ENCODE results near the gene MYH7. TPM values are rescaled to one million over a fixed set of nuclear protein-coding genes. Genes with fewer than 3 reads are reported as not detected.

The MYH7 gene
- total and polyA plus RNA-seq, 4 donors, result 0.02 to 0.42 (median 0.04) TPM

GRCh38 chr14:23372509-23372908 lies 63.0 kb downstream of the MYH7 start, which contains the start of gene IL25:
Gene IL25 (plus strand): TSS chr14:23372809.
- TF ChIP-seq HNF4A (conservative IDR thresholded peaks at IDR 0.05), result no peak
- H3K27ac ChIP-seq (ENCODE audit: low read depth in 1 of 2, low read length in 2 of 2), result no peak within 1 kb of the TSS
- H3K4me1 ChIP-seq (ENCODE audit: control insufficient read depth in 4 of 4, insufficient read depth in 4 of 4, low read length in 3 of 4), result no peaks in the 10 kb centered on the region
- no peaks in the 10 kb centered on the region for H3K27me3 ChIP-seq (ENCODE audit: control insufficient read depth in 4 of 4, insufficient read depth in 4 of 4, low read length in 3 of 4)
- H3K4me3 ChIP-seq (ENCODE audit: low read depth in 1 of 3, low read length in 3 of 3), result no peak within 1 kb of the TSS
- H3K36me3 ChIP-seq (ENCODE audit: control insufficient read depth in 4 of 4, insufficient read depth in 3 of 4, low read depth in 1 of 4, low read length in 3 of 4), result no peaks in the 10 kb centered on the region
- DNase-seq (ENCODE audit: low spot score), result no peak
- H3K9me3 ChIP-seq (ENCODE audit: control insufficient read depth in 4 of 4, low read length in 3 of 4), result no peaks in the 10 kb centered on the region
- 77% methylated on average over 2 of the region's 2 CpGs for WGBS
- H3K9ac ChIP-seq (ENCODE audit: low read depth in 1 of 2, low read length in 2 of 2), result no peak within 1 kb of the TSS

- Histone ChIP-seq H3K4me1 (ENCODE audit: control insufficient read depth in 4 of 4, insufficient read depth in 4 of 4, low read length in 3 of 4) (no peaks in the 10 kb centered on the region), H3K27ac (ENCODE audit: low read depth in 1 of 2, low read length in 2 of 2) (no peak overlapping the region), H3K9ac (ENCODE audit: low read depth in 1 of 2, low read length in 2 of 2) (no peak overlapping the region), H3K4me3 (ENCODE audit: low read depth in 1 of 3, low read length in 3 of 3) (no peak overlapping the region), H3K9me3 (ENCODE audit: control insufficient read depth in 4 of 4, low read length in 3 of 4) (no peaks in the 10 kb centered on the region), H3K36me3 (ENCODE audit: control insufficient read depth in 4 of 4, insufficient read depth in 3 of 4, low read depth in 1 of 4, low read length in 3 of 4) (no peaks in the 10 kb centered on the region), H3K27me3 (ENCODE audit: control insufficient read depth in 4 of 4, insufficient read depth in 4 of 4, low read length in 3 of 4) (no peaks in the 10 kb centered on the region)
- TF ChIP-seq FOXA2 (IDR thresholded peaks at IDR 0.05) (no peak), MAX (IDR thresholded peaks at IDR 0.05) (no peak), ATF3 (IDR thresholded peaks at IDR 0.05) (no peak), EGR1 (IDR thresholded peaks at IDR 0.05; ENCODE audit: low read depth in 2 of 2) (no peak), TAF1 (conservative IDR thresholded peaks at IDR 0.05) (no peak), YY1 (IDR thresholded peaks at IDR 0.05) (no peak)
- WGBS, result 83% methylated on average over 1 of the region's 1 CpG
- DNase-seq (ENCODE audit: low spot score), result no peak
These were observed 63.6 kb downstream of the MYH7 start for GRCh38 chr14:23371865-23372264.

- Histone ChIP-seq H3K36me3 (ENCODE audit: control insufficient read depth in 4 of 4, insufficient read depth in 3 of 4, low read depth in 1 of 4, low read length in 3 of 4) (no peaks in the 10 kb centered on the region), H3K4me1 (ENCODE audit: control insufficient read depth in 4 of 4, insufficient read depth in 4 of 4, low read length in 3 of 4) (peaks cover 0 to 8% (median 6%) of the 10 kb centered on the region in 4 donors), H3K9ac (ENCODE audit: low read depth in 1 of 2, low read length in 2 of 2) (no peak overlapping the region), H3K27me3 (ENCODE audit: control insufficient read depth in 4 of 4, insufficient read depth in 4 of 4, low read length in 3 of 4) (peaks cover 0 to 2% (median 0%) of the 10 kb centered on the region in 4 donors), H3K9me3 (ENCODE audit: control insufficient read depth in 4 of 4, low read length in 3 of 4) (no peaks in the 10 kb centered on the region), H3K4me3 (ENCODE audit: low read depth in 1 of 3, low read length in 3 of 3) (no peak overlapping the region), H3K27ac (ENCODE audit: low read depth in 1 of 2, low read length in 2 of 2) (no peak overlapping the region)
- 53% methylated on average over 1 of the region's 1 CpG for WGBS
- DNase-seq (ENCODE audit: low spot score), result no peak
- TF ChIP-seq EGR1 (IDR thresholded peaks at IDR 0.05; ENCODE audit: low read depth in 2 of 2) (no peak), SP1 (IDR thresholded peaks at IDR 0.05) (no peak), RAD21 (IDR thresholded peaks at IDR 0.05) (no peak), GABPA (IDR thresholded peaks at IDR 0.05 in 1 of 2, conservative IDR thresholded peaks at IDR 0.05 in 1 of 2) (no peak), CTCF (IDR thresholded peaks at IDR 0.05; ENCODE audit: low read depth, low read length, missing input control) (no peak), REST (IDR thresholded peaks at IDR 0.05) (no peak), HNF4A (conservative IDR thresholded peaks at IDR 0.05) (no peak), JUND (IDR thresholded peaks at IDR 0.05) (no peak), HNF4G (IDR thresholded peaks at IDR 0.05) (no peak), YY1 (IDR thresholded peaks at IDR 0.05) (no peak), FOXA2 (IDR thresholded peaks at IDR 0.05) (no peak), RXRA (IDR thresholded peaks at IDR 0.05) (no peak), ZBTB33 (IDR thresholded peaks at IDR 0.05) (no peak), FOXA1 (IDR thresholded peaks at IDR 0.05) (no peak), TAF1 (conservative IDR thresholded peaks at IDR 0.05) (no peak)
These were observed 65.2 kb downstream of the MYH7 start for GRCh38 chr14:23370221-23370620.
